Heart right ventricle (tissue), 16 donors: ENCODE data around the gene CNTN4. TPM values are rescaled to one million over a fixed set of nuclear protein-coding genes. Genes with fewer than 3 reads are reported as not detected.

ENCODE experiments used
- ATAC-seq, 8 donors: fragments of 200-7000 bp; cut with Tn5 transposase; one replicate each; pipeline ENCODE4 v1.9.1; 2020; ENCODE audit warnings: mild to moderate bottlenecking in 8 of 8, moderate library complexity in 8 of 8, moderate number of reproducible peaks in 1 of 8
- DNase-seq, 2 donors: peaks; one replicate each; pipeline ENCODE4 v3.0.0-alpha.2; 2020
- H3K27ac ChIP-seq, 10 donors: fragments of 200-600 bp; sonication (generic) in 2 of 10; one replicate each; pipeline versions ENCODE4 v1.5.0 to v1.8.0; 2020 to 2022; ENCODE audit warnings: mild to moderate bottlenecking in 3 of 10
- H3K27me3 ChIP-seq, 7 donors: fragments of 200-600 bp; one replicate each; pipeline ENCODE4 v1.8.0; 2021 to 2022; ENCODE audit warnings: mild to moderate bottlenecking in 2 of 7
- H3K36me3 ChIP-seq, 9 donors: fragments of 200-600 bp; sonication (generic) in 1 of 9; one replicate each; pipeline versions ENCODE4 v1.5.0 to v1.8.0; 2020 to 2022; ENCODE audit warnings: mild to moderate bottlenecking in 2 of 9
- H3K4me1 ChIP-seq, 9 donors: fragments of 200-600 bp; sonication (generic) in 1 of 9; one replicate each; pipeline versions ENCODE4 v1.5.0 to v1.8.0; 2020 to 2022; ENCODE audit warnings: mild to moderate bottlenecking in 4 of 9
- H3K4me3 ChIP-seq, 10 donors: fragments of 200-600 bp; sonication (generic) in 2 of 10; one replicate each; pipeline versions ENCODE4 v1.5.0 to v1.8.0; 2020 to 2022; ENCODE audit warnings: mild to moderate bottlenecking in 7 of 10, moderate library complexity in 2 of 10
- H3K9me3 ChIP-seq, 11 donors: fragments of 200-600 bp in 10 of 11; sonication (generic) in 2 of 11; one replicate each; pipeline versions ENCODE4 v1.5.0 to v1.8.0; 2013 to 2022; ENCODE audit warnings: mild to moderate bottlenecking in 2 of 11, control low read depth in 1 of 11, moderate library complexity in 1 of 11
- WGBS, 2 donors: extraction: QIAGEN DNeasy Blood & Tissue Kit; methylation state at CpG; one replicate each; pipeline ENCODE4 v1.1.7; 2013; ENCODE audit warnings: inconsistent platforms in 1 of 2; 5-methylcytosine and 5-hydroxymethylcytosine counted together
- intact Hi-C, 10 donors: fragments of 100-400 bp; cut with DNase I; formaldehyde crosslinking; loops; one replicate each; pipeline versions ENCODE4 v1.11.1 to v1.14.2; 2022
- polyA plus RNA-seq, 2 donors: library from polyadenylated mRNA; stranded (reverse); fragments of 200-250 nt; gene quantifications; one replicate each; pipeline ENCODE4 v1.2.3, GENCODE V29; 2013
- total RNA-seq, 10 donors: library from RNA; stranded (reverse); fragmentation: NEBNext Ultra II Directional in 3 of 10; extraction: Animal tissue kit (Norgen Biotek cat#: 25700) in 3 of 10; gene quantifications; one replicate each; pipeline versions ENCODE4 v1.2.1 to v1.2.4, GENCODE V29; 2021 to 2023
- TF ChIP-seq, protein P1 (sequence below), 9 donors: fragments of 200-600 bp; sonication (generic) in 2 of 9; IDR thresholded peaks; one replicate each; pipeline versions ENCODE4 v1.5.0 to v1.8.0; 2021 to 2022; ENCODE audit warnings: antibody characterized with exemption in 9 of 9, mild to moderate bottlenecking in 5 of 9, moderate library complexity in 1 of 9
- donor health status: Arrhythmogenic right ventricular cardiomyopathy.
- donor health status: ischemic (EF 13 %, LVEDD 7.1; RV severe dilation, severe dysfunction).
- donor health status: healthy with polysubstance abuse.
- donor health status: DM: no; HTN: yes; CAD: no.
- donor health status: DM: no; HTN: no; CAD: no.
- donor health status: ischemic (EF 25% LVEDD 6.9; RV normal size, moderate dysfunction).
- donor health status: ischemic (EF 25% LVEDD 5.7; RV mildly dilated, moderate dysfunction).
- donor health status: healthy.
- donor health status: DM: yes; HTN: yes; CAD: no.
- donor health status: Ischemic cardiomyopathy.
- donor health status: ischemic (EF 35%, LVEDD 5.7; RV mildly dilated, moderate dysfunction).
- donor health status: nonischemic (EF 11% LVEDD 7.7; RV severe dilation, severe dysfunction).
- donor health status: DM: yes; HTN: yes; CAD: no.
- donor health status: PGD.
- donor health status: ischemic (EF 29% LVEDD 5.4; RV normal size, mild dysfunction).
- donor health status: nonischemic (EF 23%, LVEDD 6.1; RV moderate dilation, normal function).

Gene CNTN4
- total and polyA plus RNA-seq, 12 donors: 0.48 to 4.7 (median 2.5) TPM

DNA sequence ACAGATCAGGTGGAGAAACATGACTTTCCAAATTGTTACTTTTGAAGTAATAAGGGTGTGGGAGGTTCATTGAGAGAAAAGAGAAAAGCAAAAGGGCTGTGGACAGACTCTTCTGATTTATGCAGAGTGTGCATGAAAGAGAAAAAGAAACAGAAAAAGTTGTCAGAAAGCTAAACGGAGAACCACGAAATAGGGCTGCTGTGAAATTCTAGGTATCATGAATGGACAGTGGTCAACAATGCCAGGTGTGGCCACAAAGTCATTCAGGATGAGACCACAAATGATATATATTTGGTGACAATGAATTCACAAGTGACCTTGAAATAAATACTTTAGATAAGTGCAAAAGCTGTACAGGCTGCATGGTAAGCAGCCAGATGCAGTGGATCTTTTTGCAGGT is 841.4 kb downstream of the CNTN4 start:
- WGBS, 2 donors: 93% methylated on average over 2 of the region's 2 CpGs
- Histone ChIP-seq H3K9me3 (no peaks in the 10 kb centered on the region), H3K36me3 (no peaks in the 10 kb centered on the region), H3K27me3 (no peaks in the 10 kb centered on the region), H3K4me3 (no peak overlapping the region), H3K4me1 (peaks cover 0 to 7% (median 0%) of the 10 kb centered on the region in 9 donors), H3K27ac (no peak overlapping the region)
- intact Hi-C loops: no loop called here
- DNase-seq (no peak), ATAC-seq (no peak)
- TF ChIP-seq, protein P1, sequence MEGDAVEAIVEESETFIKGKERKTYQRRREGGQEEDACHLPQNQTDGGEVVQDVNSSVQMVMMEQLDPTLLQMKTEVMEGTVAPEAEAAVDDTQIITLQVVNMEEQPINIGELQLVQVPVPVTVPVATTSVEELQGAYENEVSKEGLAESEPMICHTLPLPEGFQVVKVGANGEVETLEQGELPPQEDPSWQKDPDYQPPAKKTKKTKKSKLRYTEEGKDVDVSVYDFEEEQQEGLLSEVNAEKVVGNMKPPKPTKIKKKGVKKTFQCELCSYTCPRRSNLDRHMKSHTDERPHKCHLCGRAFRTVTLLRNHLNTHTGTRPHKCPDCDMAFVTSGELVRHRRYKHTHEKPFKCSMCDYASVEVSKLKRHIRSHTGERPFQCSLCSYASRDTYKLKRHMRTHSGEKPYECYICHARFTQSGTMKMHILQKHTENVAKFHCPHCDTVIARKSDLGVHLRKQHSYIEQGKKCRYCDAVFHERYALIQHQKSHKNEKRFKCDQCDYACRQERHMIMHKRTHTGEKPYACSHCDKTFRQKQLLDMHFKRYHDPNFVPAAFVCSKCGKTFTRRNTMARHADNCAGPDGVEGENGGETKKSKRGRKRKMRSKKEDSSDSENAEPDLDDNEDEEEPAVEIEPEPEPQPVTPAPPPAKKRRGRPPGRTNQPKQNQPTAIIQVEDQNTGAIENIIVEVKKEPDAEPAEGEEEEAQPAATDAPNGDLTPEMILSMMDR (IDR thresholded peaks at IDR 0.05): no peak

DNA sequence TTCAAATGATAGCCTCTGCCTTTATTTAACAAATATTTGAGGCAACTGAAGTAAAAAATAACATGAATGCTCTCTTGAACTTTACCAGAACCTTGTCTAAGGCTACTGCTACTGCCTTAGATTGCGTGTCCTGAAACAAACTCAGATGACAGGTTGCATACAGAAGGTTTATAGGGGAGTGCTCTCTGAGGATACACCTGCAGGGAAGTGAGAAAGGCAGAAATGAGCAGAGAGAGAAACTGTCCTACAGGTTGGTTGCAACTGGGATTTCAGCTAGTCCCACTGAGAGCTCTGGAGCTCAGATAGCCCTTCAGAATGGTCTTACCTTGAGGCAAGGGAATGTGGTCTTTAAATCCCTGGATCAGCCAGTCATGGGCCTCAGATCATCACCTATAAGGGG is 846.0 kb downstream of the CNTN4 start:
- Histone ChIP-seq H3K36me3 (no peaks in the 10 kb centered on the region), H3K9me3 (no peaks in the 10 kb centered on the region), H3K27me3 (no peaks in the 10 kb centered on the region), H3K4me3 (no peak overlapping the region), H3K27ac (no peak overlapping the region), H3K4me1 (no peaks in the 10 kb centered on the region)
- no peak for DNase-seq
- TF ChIP-seq, protein P1 (IDR thresholded peaks at IDR 0.05): no peak
- ATAC-seq: no peak
- 92% methylated on average over 1 of the region's 1 CpG for WGBS, 2 donors
- intact Hi-C loops: no loop called here

DNA sequence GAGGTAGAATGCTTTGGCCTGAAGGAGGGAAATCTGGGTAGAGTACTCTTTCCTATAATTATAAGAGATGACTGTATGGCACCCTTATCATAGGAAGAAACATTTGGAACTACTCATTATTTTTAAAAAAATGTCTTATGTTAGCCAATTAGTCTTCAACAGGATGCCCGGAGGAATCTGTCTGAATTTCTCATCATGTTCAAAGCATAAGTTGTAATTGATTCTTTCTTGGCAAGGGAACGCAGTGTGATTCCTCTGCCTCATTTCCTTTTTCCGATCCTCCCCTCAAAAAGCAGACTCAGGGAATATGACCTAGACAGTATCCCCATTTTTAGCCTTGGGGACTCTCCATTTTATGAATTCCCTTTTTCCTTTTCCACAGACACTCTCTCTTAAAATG is 846.5 kb downstream of the CNTN4 start:
- whole genome bisulfite sequencing, 2 donors: 49 to 62% methylated on average over 3 of the region's 3 CpGs
- TF ChIP-seq, protein P1 (IDR thresholded peaks at IDR 0.05): no peak
- Histone ChIP-seq H3K4me1 (no peaks in the 10 kb centered on the region), H3K27me3 (no peaks in the 10 kb centered on the region), H3K27ac (no peak overlapping the region), H3K9me3 (no peaks in the 10 kb centered on the region), H3K36me3 (no peaks in the 10 kb centered on the region), H3K4me3 (no peak overlapping the region)
- no peak for ATAC-seq
- intact Hi-C loops: no loop called here
- DNase-seq: no peak

DNA sequence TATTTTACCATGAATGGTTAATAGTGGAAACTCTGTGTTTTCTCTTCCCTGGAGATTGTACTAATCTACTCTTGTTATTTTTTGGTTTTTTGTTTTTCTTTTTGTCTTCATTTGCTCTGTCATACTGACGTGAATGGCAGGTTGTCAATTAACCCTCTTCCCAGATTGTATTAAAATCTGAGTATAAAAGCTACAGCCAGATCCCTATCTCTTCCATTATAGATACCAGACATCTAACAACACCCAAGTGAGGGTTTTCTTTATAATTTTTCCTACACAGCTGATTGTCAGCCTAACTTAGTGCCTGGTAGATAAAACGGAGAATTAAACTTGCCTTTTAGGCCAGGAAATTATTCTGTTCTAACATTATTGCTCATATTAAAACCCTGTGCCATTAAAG is 848.9 kb downstream of the CNTN4 start:
- H3K27ac ChIP-seq: no peak overlapping the region
- no peak for ATAC-seq
- WGBS, 2 donors: 63 to 83% methylated on average over 2 of the region's 2 CpGs
- H3K9me3 ChIP-seq: no peaks in the 10 kb centered on the region
- DNase-seq: no peak
- TF ChIP-seq, protein P1 (IDR thresholded peaks at IDR 0.05): no peak
- no peaks in the 10 kb centered on the region for H3K27me3 ChIP-seq
- no peaks in the 10 kb centered on the region for H3K36me3 ChIP-seq
- no peaks in the 10 kb centered on the region for H3K4me1 ChIP-seq
- no peak overlapping the region for H3K4me3 ChIP-seq
- intact Hi-C loops: no loop called here

DNA sequence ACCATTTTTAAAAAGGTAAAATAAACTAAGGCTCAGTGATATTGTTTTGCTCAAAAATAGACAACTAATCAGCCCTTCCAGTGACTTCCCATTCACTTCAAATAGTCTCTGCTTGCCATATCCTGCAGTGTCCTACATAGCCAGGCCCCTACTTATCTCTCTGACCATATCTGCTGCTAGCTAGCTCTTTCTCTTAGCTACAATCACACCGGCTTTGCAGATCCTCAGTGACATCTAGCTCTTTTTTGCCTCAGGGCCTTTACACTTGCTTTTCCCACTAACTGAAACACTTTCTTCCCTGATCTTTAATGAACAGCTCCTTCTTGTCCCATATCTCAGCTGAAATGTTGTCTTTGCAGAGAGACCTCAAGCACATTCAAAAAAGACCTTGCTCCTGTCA is 850.2 kb downstream of the CNTN4 start:
- Histone ChIP-seq H3K27ac (no peak overlapping the region), H3K4me3 (no peak overlapping the region), H3K27me3 (no peaks in the 10 kb centered on the region), H3K36me3 (no peaks in the 10 kb centered on the region), H3K9me3 (no peaks in the 10 kb centered on the region), H3K4me1 (no peaks in the 10 kb centered on the region)
- intact Hi-C loops: no loop called here
- ATAC-seq (no peak), DNase-seq (no peak)
- WGBS, 2 donors: 45 to 47% methylated on average over 1 of the region's 1 CpG
- TF ChIP-seq, protein P1 (IDR thresholded peaks at IDR 0.05): no peak
